Measurements from ENCODE around the gene TMBIM6.

The TMBIM6 gene

DNA sequence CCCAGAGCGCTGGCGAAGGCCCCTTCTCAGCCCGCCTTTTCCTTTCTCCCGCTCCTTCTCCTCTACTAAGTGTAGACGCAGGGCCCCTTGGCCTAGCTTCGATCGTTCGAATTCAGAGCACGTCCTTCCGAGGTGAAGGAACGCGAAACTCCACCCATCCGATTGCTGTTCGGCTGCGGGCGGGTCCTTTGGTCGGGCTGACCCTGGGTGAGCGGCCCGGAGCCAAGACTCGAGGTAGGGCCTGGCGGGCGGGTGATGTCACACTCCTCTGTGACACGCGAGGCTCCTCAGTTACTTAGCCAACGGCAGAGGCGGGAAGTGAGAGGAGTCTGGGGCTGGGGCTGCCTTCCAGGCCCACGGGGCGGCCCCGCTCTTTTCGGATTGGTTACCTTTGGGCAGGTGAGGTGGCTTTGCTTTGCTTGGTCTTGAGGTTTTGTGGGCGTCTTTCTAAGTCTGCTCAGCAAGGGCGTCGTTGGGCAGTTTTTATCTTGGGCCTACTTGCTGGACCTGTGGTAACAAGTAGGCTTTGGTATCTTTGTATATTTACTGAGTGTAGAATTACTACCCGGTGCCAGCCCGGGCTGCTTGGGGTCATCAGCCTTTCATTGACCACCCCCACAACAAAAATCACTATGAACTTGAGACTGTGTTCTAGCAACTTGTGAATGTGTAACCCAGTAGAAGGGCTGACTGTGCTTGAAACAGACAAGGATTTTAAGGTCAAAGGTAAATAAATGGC, 694 bp downstream of the TMBIM6 start:
- Mint-ChIP-seq H3K36me3 (ENCODE audit: low read depth) (peaks cover 17% of the 10 kb centered on the region), H3K4me1 (peaks cover 27% of the 10 kb centered on the region), H3K27me3 (ENCODE audit: low read depth) (peaks cover 4% of the 10 kb centered on the region), H3K27ac (peak overlapping the region; percentile 94 to 99 (median 98)), H3K4me3 (peak overlapping the region; percentile 92 to 95 (median 93)), H3K9me3 (no peaks in the 10 kb centered on the region)
- TF ChIP-seq, protein P1, sequence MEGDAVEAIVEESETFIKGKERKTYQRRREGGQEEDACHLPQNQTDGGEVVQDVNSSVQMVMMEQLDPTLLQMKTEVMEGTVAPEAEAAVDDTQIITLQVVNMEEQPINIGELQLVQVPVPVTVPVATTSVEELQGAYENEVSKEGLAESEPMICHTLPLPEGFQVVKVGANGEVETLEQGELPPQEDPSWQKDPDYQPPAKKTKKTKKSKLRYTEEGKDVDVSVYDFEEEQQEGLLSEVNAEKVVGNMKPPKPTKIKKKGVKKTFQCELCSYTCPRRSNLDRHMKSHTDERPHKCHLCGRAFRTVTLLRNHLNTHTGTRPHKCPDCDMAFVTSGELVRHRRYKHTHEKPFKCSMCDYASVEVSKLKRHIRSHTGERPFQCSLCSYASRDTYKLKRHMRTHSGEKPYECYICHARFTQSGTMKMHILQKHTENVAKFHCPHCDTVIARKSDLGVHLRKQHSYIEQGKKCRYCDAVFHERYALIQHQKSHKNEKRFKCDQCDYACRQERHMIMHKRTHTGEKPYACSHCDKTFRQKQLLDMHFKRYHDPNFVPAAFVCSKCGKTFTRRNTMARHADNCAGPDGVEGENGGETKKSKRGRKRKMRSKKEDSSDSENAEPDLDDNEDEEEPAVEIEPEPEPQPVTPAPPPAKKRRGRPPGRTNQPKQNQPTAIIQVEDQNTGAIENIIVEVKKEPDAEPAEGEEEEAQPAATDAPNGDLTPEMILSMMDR (IDR thresholded peaks at IDR 0.05; ENCODE audit: unreplicated experiment in 3 of 3) = no peak

DNA sequence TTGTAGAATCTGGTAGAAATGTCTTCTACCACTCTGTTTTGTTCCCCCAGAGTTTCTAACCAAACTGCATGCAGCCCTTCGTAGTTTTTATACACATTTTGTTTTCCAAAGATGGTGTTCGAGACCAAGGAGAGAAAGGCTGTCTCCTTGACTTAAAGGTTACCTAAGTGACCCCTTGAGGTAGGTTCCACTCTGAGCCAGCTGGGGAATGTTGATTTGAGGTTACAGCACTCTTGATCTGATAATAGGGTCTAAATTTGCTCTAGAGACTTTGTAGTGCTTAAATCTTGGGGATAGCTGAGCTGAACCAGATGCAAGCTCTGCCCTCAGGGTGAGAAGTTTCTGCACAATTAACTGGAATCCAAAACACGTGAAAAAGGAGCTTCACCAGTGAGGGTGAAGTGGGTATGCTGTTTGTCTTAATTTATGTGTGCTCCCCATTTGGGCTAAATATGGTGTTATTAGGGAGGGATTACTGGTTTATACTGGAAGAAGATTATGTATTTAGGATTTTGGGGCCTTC, 3.1 kb downstream of the TMBIM6 start:
- H3K27ac Mint-ChIP-seq = peak overlapping the region in 2 of 3 experiments; percentile 30 to 40
- H3K27me3 Mint-ChIP-seq (ENCODE audit: low read depth) = no peaks in the 10 kb centered on the region
- TF ChIP-seq, protein P1 (IDR thresholded peaks at IDR 0.05; ENCODE audit: unreplicated experiment in 3 of 3) = no peak
- peaks cover 17% of the 10 kb centered on the region for H3K36me3 Mint-ChIP-seq (ENCODE audit: low read depth)
- H3K4me1 Mint-ChIP-seq = peaks cover 35% of the 10 kb centered on the region
- H3K4me3 Mint-ChIP-seq = peak overlapping the region; percentile 63 to 93 (median 68)
- no peaks in the 10 kb centered on the region for H3K9me3 Mint-ChIP-seq

DNA sequence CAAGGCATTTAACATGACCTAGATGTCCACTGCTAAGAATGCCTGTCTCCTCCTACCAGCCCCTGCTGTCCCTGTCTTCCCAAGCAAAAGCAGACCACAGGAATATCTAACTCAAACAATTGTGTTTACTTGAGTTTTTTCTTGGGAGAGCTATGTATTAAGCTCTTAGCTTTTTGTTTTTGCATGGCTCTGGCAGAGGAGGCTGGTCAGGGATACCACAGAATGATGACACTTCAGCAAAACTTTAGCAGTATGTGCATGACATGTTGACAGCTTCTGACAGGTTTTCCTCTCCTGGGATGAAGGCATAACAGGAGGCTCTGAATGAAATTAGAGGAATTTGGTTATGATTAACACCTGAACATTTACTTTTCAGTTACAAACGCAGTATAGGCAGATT, 6.9 kb downstream of the TMBIM6 start:
- TF ChIP-seq, protein P1 (IDR thresholded peaks at IDR 0.05; ENCODE audit: unreplicated experiment in 3 of 3) = no peak
- Mint-ChIP-seq H3K27ac (peak overlapping the region in 1 of 3 experiments; percentile 71), H3K4me3 (no peak overlapping the region), H3K9me3 (no peaks in the 10 kb centered on the region), H3K27me3 (ENCODE audit: low read depth) (no peaks in the 10 kb centered on the region), H3K36me3 (ENCODE audit: low read depth) (peaks cover 29% of the 10 kb centered on the region), H3K4me1 (peaks cover 41% of the 10 kb centered on the region)

DNA sequence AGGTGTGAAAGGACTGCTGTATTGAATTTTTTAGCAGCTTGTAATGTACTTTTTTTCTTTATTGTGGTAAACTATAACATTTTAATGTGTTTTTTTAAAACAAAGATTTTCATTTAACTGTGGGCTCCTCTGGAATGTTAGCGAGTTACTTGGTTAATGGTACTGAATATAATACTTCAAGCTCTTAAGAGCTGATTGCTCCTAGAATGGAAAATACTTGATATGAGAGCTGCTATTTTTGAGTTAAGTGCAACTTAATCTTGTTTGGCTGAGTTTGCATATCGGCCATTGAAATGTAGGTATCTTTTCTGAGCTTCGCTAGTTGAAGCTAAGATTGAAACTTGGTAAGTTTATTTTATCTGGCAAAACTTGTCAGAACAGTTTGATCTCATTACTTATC, 7.4 kb downstream of the TMBIM6 start:
- peaks cover 36% of the 10 kb centered on the region for H3K4me1 Mint-ChIP-seq
- H3K27me3 Mint-ChIP-seq (ENCODE audit: low read depth) = no peaks in the 10 kb centered on the region
- H3K27ac Mint-ChIP-seq = no peak overlapping the region
- no peak overlapping the region for H3K4me3 Mint-ChIP-seq
- H3K36me3 Mint-ChIP-seq (ENCODE audit: low read depth) = peaks cover 30% of the 10 kb centered on the region
- H3K9me3 Mint-ChIP-seq = no peaks in the 10 kb centered on the region
- TF ChIP-seq, protein P1 (IDR thresholded peaks at IDR 0.05; ENCODE audit: unreplicated experiment in 3 of 3) = no peak

DNA sequence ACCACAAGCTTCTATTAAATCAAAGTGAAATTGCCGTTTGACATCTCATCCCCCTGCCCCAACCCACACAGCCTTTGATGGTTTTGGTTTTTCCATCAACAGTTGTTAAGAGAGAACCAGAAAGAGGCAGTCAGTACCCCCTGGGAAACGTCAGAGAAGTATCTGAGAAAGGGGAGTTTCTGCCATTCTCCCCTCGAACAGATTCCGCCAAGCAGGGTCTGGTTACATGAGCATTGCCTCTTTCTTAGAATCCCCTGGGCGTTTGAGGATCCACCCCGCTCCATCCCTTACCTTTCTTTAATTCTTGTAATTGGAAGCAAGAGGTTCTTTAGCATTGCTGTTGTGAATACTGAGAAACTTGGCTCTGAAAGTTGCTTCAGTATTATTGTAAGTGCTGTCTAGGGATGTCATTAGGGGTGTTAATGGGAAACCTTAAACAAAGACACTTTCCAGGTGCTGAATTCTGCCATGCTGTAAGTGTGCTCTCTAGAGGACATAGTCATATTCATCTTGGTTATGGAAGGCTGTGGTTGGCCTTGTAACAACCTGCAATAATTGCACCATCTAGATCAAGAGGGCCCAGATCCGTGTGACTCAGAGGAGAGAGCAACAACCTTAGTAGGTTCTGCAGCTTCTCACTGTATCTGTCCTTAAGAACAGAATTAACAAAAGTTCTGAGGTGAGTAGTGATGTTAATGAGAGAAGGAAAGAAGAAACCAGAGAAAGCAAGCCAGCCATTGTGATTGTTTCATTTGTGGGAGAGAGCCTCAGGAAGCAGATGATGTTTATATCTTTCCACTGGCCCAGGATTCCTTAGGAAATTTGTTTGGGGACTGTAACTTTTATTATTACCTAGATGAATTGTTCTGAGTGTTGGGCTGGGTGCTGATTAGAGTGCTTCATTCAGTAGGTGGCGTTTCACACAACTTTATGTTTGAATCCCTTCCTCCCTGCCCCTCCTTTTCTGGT, 9.0 kb downstream of the TMBIM6 start:
- H3K36me3 Mint-ChIP-seq (ENCODE audit: low read depth) = peaks cover 38% of the 10 kb centered on the region
- no peak overlapping the region for H3K4me3 Mint-ChIP-seq
- no peaks in the 10 kb centered on the region for H3K27me3 Mint-ChIP-seq (ENCODE audit: low read depth)
- no peaks in the 10 kb centered on the region for H3K9me3 Mint-ChIP-seq
- peaks cover 24% of the 10 kb centered on the region for H3K4me1 Mint-ChIP-seq
- TF ChIP-seq, protein P1 (IDR thresholded peaks at IDR 0.05; ENCODE audit: unreplicated experiment in 3 of 3) = no peak
- H3K27ac Mint-ChIP-seq = peak overlapping the region in 2 of 3 experiments; percentile 18 to 52

Data from nephron (organoid).